Activated CD4-positive, alpha-beta T cell treated with anti-CD3 and anti-CD28 coated beads, Interleukin-2, amount 10 ng/mL, durations not matched to agents 7 days and 5 days (primary cell): ENCODE data around the gene BEND6. TPM values are rescaled to one million over a fixed set of nuclear protein-coding genes. Genes with fewer than 3 reads are reported as not detected.

Source experiments
- CTCF ChIA-PET: fragments of 350-600 bp; sonication (Branson Sonifier 250); formaldehyde crosslinking; loops from one replicate; lab custom pipeline; 2021; ENCODE audit warnings: antibody characterized with exemption; lab: Charles Lee
- POLR2A ChIA-PET: fragments of 350-600 bp; sonication (Branson Sonifier 250); formaldehyde crosslinking; loops from one replicate; lab custom pipeline; 2021; ENCODE audit warnings: antibody characterized with exemption; lab: Charles Lee
- DNase-seq: peaks from one replicate; pipeline ENCODE4 v3.0.0-alpha.2; 2020
- H3K27ac Mint-ChIP-seq: one replicate; pipeline ENCODE4 v1.8.0; 2021; ENCODE audit warnings: mild to moderate bottlenecking, moderate library complexity, mixed read lengths
- H3K27me3 Mint-ChIP-seq: one replicate; pipeline ENCODE4 v1.8.0; 2021; ENCODE audit warnings: mixed read lengths
- H3K36me3 Mint-ChIP-seq: one replicate; pipeline ENCODE4 v1.8.0; 2021; ENCODE audit warnings: low read depth, mixed read lengths
- H3K4me1 Mint-ChIP-seq: one replicate; pipeline ENCODE4 v1.8.0; 2021; ENCODE audit warnings: mixed read lengths
- H3K4me3 Mint-ChIP-seq: one replicate; pipeline ENCODE4 v1.8.0; 2021; ENCODE audit warnings: mild to moderate bottlenecking, moderate library complexity, mixed read lengths
- H3K9me3 Mint-ChIP-seq: one replicate; pipeline ENCODE4 v1.8.0; 2021; ENCODE audit warnings: mixed read lengths
- total RNA-seq, 2 experiments: library from RNA; stranded (reverse); gene quantifications; one replicate each; pipeline ENCODE4 v1.2.3, GENCODE V29; 2021

Gene BEND6
- total RNA-seq, 2 experiments from 2014 or later: not detected

DNA sequence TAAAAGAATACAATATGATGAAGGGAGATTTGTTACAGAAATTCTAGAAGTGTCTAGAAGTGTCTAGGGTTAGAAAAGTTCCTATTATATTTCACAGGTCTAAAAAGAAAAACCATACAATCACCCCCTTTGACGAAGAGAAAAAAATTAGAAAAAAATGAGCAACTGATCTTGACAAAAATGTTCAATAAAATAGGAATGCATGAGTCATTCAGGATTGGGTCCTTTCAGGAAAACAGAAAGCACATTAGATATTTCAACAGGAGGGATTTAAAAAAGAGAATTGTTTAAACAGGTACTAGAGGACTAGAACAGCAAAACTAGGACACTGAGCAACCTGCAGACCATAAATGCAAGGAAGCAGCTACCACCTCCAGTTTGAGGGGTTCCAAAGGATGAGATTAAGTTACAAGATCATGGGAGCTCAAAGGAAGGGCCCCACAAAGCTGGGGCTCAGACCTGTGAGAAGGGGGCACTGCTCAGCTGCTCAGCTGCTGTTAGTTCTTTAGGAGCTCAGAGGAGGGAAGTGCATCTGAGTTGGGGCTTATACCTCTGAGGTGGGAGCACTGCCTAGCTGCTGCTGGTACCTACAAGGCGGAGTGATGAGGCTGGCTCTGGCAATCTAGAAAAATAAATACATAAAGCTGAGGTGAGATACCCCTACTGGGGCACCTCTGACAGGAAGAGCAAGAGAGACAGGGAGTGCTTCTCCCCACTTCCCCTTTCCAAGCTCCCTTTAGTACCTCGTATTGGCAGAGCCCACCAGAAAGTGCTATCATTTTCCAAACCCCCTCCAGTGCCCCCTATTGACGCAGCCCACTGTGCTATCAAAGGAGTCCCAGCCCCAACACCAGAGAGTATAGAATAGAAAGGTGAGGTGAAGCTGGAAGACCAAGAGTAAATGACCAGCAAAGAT lies 27.1 kb upstream of the BEND6 start:
- no peak for DNase-seq
- Mint-ChIP-seq H3K4me1 (no peaks in the 10 kb centered on the region), H3K27me3 (peaks cover 42% of the 10 kb centered on the region), H3K27ac (no peak overlapping the region), H3K36me3 (no peaks in the 10 kb centered on the region), H3K9me3 (no peaks in the 10 kb centered on the region), H3K4me3 (no peak overlapping the region)
- CTCF ChIA-PET: no interaction called here
- POLR2A ChIA-PET: interaction anchor here (0.6 kb wide), 1 partner anchor 36 kb away, joined by 3 read pairs; no protein-coding TSS in a partner anchor

DNA sequence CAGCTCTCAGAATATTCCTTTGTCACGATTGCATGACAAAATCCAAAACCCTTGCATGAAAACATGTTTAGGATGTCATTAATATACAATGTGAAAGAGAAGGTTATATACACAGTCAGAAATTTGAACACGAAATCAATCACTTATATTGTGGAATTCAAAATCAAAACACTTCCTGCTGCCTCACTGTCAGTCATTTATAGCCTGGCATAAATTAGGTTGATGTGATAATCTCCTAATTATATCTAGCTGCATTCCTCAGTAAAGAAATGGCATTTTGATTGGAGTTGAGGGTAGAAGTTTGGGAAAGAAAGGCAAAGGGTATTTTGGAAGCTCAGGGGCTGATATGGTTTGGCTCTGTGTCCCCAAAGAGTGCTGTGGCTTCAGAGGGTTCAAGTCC lies 24.1 kb upstream of the BEND6 start:
- Mint-ChIP-seq H3K27me3 (peaks cover 37% of the 10 kb centered on the region), H3K36me3 (no peaks in the 10 kb centered on the region), H3K9me3 (no peaks in the 10 kb centered on the region), H3K4me1 (no peaks in the 10 kb centered on the region), H3K4me3 (no peak overlapping the region), H3K27ac (no peak overlapping the region)
- no peak for DNase-seq
- ChIA-PET CTCF (no interaction called here), POLR2A (no interaction called here)

DNA sequence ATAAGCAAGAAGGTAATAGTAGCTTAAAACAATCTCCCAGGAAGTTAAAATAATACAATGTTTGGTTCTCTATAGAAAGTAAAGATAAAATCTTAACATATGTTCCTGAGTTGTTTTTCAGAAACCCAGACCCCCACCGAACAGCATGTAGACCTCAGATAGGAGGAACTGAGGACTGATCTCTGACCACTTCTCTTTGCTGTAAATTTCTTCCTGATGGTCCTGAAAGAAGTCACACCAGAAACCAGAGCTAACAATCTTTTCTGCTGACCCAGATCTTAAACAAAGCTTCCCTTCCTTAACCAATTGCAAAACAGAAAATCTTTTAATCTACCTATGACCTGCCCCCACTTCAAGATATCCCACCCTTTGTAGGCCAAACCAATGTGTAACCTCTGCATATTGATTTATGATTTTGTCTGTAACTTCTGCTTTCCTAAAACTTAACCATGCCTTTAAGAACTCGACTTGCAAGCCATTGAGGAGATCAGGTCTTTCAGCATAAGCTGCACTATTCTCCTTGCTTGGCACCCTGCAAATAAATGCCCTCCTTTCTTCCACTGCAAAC lies 21.9 kb upstream of the BEND6 start:
- POLR2A ChIA-PET: no interaction called here
- no peak for DNase-seq
- CTCF ChIA-PET: no interaction called here
- Mint-ChIP-seq H3K27ac (no peak overlapping the region), H3K4me1 (no peaks in the 10 kb centered on the region), H3K4me3 (no peak overlapping the region), H3K36me3 (no peaks in the 10 kb centered on the region), H3K9me3 (no peaks in the 10 kb centered on the region), H3K27me3 (peaks cover 22% of the 10 kb centered on the region)

DNA sequence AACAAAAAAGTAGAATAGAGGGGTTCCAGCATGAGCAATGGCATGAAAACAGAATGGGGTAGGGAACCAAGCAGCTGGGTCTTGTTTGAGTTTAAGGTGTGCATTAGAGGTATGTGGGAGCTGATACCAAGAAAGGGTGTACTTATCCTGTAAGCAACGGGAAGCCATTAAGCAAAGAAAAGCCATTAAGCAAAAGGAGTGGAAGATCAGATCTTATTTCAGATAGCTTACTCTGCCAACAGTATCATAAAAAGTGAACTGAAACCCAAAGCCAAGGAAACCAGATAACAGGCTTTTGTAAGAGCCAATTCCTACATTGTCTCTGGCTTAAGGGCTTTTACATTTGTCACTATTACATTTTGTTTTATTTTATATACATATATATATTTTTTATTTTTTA lies 21.3 kb upstream of the BEND6 start:
- no peaks in the 10 kb centered on the region for H3K4me1 Mint-ChIP-seq
- ChIA-PET CTCF (no interaction called here), POLR2A (no interaction called here)
- H3K36me3 Mint-ChIP-seq: no peaks in the 10 kb centered on the region
- DNase-seq: no peak
- no peak overlapping the region for H3K4me3 Mint-ChIP-seq
- peaks cover 20% of the 10 kb centered on the region for H3K27me3 Mint-ChIP-seq
- H3K9me3 Mint-ChIP-seq: no peaks in the 10 kb centered on the region
- H3K27ac Mint-ChIP-seq: no peak overlapping the region

DNA sequence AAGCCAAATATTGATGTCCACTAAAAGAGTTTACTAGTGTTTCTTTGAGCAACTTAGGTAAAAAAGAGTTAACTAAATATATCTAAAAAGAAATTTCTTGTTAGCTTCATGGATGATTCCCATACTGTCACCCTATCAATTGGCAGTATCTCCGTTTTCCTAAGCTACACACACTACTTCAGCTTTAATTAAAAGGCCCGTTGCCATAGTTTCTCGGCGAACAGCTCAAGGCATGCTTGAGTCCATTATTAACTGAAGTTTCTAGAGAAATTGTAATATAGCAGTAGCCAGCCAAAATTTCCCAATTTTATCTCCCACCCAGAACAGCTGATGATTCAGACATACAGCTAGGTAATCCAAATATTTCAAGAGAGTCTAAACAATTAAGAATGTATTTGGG lies 20.0 kb upstream of the BEND6 start:
- H3K4me3 Mint-ChIP-seq: no peak overlapping the region
- H3K36me3 Mint-ChIP-seq: no peaks in the 10 kb centered on the region
- peaks cover 5% of the 10 kb centered on the region for H3K9me3 Mint-ChIP-seq
- DNase-seq: no peak
- CTCF ChIA-PET: interaction anchor here (1.1 kb wide), 1 partner anchor 16 kb away, joined by 3 read pairs; no protein-coding TSS in a partner anchor
- H3K4me1 Mint-ChIP-seq: no peaks in the 10 kb centered on the region
- no peak overlapping the region for H3K27ac Mint-ChIP-seq
- POLR2A ChIA-PET: no interaction called here
- peaks cover 19% of the 10 kb centered on the region for H3K27me3 Mint-ChIP-seq

DNA sequence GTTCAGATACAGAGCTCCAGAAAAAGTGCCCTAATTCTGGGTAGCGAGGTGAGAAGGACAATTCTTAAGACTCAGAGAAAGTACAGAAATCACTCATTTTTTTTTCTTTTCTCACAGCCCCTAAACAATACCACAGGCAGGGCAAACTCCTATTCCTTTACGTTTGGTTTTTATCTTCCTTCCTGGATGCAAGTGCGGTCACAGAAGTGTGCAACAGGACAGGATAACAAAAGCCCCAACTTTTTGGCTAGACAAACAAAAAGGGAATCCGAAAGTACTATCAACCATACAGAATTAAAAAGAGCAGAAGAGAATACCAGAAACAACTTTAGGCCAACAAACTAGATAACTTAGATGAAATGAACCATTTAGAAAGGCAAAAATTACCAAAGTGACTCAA lies 18.4 kb upstream of the BEND6 start:
- Mint-ChIP-seq H3K4me1 (no peaks in the 10 kb centered on the region), H3K27me3 (peaks cover 14% of the 10 kb centered on the region), H3K9me3 (peaks cover 10% of the 10 kb centered on the region), H3K27ac (no peak overlapping the region), H3K4me3 (no peak overlapping the region), H3K36me3 (no peaks in the 10 kb centered on the region)
- no peak for DNase-seq
- CTCF ChIA-PET: interaction anchor here (0.9 kb wide), 1 partner anchor 54 kb away, joined by 3 read pairs; no protein-coding TSS in a partner anchor
- POLR2A ChIA-PET: interaction anchor here (0.6 kb wide), 1 partner anchor 109 kb away, joined by 5 read pairs; no protein-coding TSS in a partner anchor

DNA sequence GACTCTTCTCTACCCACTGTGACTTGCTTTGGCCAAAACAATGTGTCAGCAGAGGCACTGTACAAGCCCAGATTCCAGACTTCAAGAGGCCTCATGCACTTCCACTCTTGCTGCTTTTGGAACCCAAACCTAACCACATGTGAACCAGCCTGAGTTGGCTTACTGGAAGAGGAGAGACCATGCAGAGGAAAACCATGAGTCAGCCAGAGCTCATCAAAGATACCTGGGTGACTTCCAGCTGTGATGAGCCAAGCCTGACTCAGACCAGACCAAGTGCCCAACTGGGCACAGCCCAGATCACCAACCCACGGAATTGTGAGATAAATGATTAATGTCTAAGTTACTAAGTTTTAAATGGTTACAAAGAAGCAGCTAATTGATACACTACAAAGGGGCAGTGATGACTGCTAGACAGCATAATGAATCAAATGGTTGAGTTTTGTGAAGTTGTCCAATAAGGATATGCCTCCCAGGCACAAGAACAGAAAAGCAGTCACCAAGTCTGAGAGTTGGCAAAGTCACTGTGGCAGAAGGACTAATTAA lies 16.2 kb upstream of the BEND6 start:
- Mint-ChIP-seq H3K9me3 (peaks cover 18% of the 10 kb centered on the region), H3K36me3 (no peaks in the 10 kb centered on the region), H3K27me3 (peaks cover 2% of the 10 kb centered on the region), H3K4me1 (no peaks in the 10 kb centered on the region), H3K4me3 (no peak overlapping the region), H3K27ac (no peak overlapping the region)
- DNase-seq: no peak
- POLR2A ChIA-PET: no interaction called here
- CTCF ChIA-PET: interaction anchor here (1.3 kb wide), 1 partner anchor 16 kb away, joined by 3 read pairs; the partner anchor contains the start of gene BEND6

DNA sequence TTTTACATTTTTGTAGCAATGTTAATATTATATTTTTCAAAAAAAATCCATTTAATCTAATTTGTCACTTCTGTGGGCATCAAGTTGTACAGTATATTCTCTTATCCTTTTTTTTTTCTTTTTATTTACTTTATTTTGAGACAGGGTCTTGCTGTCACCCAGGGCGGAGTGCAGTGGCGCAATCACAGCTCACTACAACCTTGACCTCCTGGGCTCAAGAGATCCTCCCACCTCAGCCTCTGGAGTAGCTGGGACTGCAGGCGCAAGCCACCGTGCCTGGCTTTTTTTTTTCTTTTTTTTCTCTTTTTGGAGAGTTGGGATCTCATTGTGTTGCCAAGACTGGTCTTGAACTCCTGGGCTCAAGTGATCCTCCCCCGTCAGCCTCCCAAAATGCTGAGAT lies 14.4 kb upstream of the BEND6 start:
- H3K9me3 Mint-ChIP-seq: peaks cover 18% of the 10 kb centered on the region
- no peak overlapping the region for H3K4me3 Mint-ChIP-seq
- no peak for DNase-seq
- H3K27ac Mint-ChIP-seq: no peak overlapping the region
- H3K27me3 Mint-ChIP-seq: peaks cover 13% of the 10 kb centered on the region
- H3K4me1 Mint-ChIP-seq: no peaks in the 10 kb centered on the region
- H3K36me3 Mint-ChIP-seq: no peaks in the 10 kb centered on the region
- POLR2A ChIA-PET: no interaction called here
- CTCF ChIA-PET: no interaction called here

DNA sequence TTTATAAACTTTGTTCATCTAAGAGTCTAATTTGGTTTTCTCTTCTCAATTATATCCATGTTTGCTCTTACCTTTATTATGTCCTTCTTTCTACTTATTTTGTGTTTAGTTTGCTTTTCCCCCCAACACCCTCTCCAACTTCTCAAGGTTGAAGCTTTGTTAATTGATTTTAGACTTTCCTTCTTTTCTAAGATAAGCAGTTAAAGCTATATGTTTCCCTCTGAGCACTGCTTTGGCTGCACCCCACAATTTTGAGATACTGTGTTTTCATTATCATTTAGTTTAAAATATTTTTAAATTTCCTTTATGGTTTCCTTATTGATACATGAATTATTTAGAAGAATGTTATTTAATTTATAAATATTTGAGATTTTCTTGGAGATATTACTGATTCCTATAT lies 13.9 kb upstream of the BEND6 start:
- Mint-ChIP-seq H3K27ac (no peak overlapping the region), H3K27me3 (peaks cover 14% of the 10 kb centered on the region), H3K4me1 (no peaks in the 10 kb centered on the region), H3K4me3 (no peak overlapping the region), H3K36me3 (no peaks in the 10 kb centered on the region), H3K9me3 (peaks cover 18% of the 10 kb centered on the region)
- no peak for DNase-seq
- CTCF ChIA-PET: no interaction called here
- POLR2A ChIA-PET: no interaction called here

DNA sequence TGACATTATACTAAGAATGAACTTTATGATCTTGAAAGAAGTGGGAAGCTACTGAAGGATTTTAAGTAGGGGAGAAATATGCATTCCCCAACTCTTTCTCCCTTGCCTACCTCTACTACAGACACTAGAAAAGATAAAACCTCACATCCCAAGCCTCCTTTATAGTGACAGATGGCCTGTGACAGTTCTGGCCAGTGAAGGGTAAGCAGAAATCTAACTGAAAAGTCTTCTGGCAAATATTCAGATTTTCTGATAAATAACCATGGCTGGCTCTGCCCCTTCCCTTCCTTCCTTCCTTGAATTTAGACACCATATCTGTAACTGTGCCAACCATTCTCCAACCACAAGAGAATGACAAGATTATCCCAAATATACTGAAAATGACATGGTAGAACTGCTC lies 10.2 kb upstream of the BEND6 start:
- CTCF ChIA-PET: interaction anchor here (0.5 kb wide), 1 partner anchor 413 kb away, joined by 3 read pairs; no protein-coding TSS in a partner anchor
- Mint-ChIP-seq H3K27ac (no peak overlapping the region), H3K4me3 (no peak overlapping the region), H3K27me3 (peaks cover 38% of the 10 kb centered on the region), H3K9me3 (peaks cover 13% of the 10 kb centered on the region), H3K4me1 (no peaks in the 10 kb centered on the region), H3K36me3 (no peaks in the 10 kb centered on the region)
- no peak for DNase-seq
- POLR2A ChIA-PET: no interaction called here

DNA sequence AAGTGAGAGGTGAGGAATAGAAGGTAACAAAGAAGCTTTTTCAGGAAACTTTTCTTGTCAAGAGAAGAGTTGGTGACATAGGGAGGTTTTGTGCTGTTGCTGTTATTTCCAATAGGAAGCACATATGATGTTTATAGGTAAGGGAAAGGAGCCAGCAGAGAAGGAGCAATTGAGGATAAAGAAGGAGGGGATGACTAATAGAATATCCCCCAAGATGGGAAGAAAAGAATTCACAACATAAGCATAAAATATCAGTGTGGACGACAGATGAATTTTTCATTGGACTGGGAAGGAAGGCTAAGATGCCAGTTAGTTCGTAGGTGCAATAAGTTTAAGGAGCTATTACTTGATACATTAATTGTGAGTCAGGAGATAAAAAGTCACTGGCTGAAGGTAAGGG lies 8.5 kb upstream of the BEND6 start:
- Mint-ChIP-seq H3K36me3 (no peaks in the 10 kb centered on the region), H3K9me3 (peaks cover 9% of the 10 kb centered on the region), H3K4me1 (no peaks in the 10 kb centered on the region), H3K4me3 (no peak overlapping the region), H3K27me3 (peaks cover 46% of the 10 kb centered on the region), H3K27ac (no peak overlapping the region)
- DNase-seq: no peak
- ChIA-PET CTCF (no interaction called here), POLR2A (no interaction called here)

DNA sequence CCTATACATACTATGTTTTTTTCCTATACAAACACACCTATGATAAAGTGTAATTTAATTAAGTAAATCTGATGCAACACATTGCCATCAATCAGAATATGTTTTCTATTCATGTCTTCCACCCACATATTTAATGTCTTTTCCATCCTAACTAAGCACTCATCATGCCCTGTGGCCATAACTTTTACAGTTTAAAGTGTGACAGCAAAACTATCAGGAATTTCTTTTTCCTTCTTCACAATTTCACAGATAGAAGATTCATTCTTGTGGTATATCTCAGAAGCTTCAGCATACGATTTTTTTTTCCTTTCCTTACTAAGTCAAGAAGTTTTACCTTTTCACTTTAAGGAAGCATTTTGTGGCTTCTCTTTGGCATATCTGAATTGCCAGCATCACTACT lies 7.0 kb upstream of the BEND6 start:
- Mint-ChIP-seq H3K27ac (no peak overlapping the region), H3K27me3 (peaks cover 58% of the 10 kb centered on the region), H3K4me3 (no peak overlapping the region), H3K9me3 (no peaks in the 10 kb centered on the region), H3K4me1 (no peaks in the 10 kb centered on the region), H3K36me3 (no peaks in the 10 kb centered on the region)
- ChIA-PET CTCF (no interaction called here), POLR2A (no interaction called here)
- DNase-seq: no peak

DNA sequence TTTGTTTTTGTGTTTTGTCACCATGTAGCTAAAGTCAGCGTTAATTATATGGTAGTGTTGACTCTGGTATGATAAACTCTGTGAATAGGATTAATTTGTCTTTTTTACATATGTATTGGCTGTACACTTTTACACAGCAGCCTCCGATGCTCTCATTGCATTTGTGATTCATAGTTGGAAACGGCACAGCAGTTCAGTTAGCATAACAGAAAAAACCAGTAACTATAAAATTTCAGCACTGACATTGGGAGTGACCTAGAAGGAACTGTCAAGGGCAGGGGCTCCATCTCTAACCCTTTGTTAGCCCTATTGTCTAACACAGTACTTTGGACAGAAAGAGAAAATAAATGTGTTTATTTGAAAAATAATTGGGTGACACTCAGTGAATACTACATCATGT lies 5.6 kb upstream of the BEND6 start:
- DNase-seq: no peak
- Mint-ChIP-seq H3K4me3 (no peak overlapping the region), H3K27ac (no peak overlapping the region), H3K27me3 (peaks cover 69% of the 10 kb centered on the region), H3K9me3 (no peaks in the 10 kb centered on the region), H3K4me1 (peaks cover 12% of the 10 kb centered on the region), H3K36me3 (no peaks in the 10 kb centered on the region)
- POLR2A ChIA-PET: no interaction called here
- CTCF ChIA-PET: no interaction called here
